ENCODE results near the gene GMDS. TPM values are rescaled to one million over a fixed set of nuclear protein-coding genes. Genes with fewer than 3 reads are reported as not detected.

The GMDS gene
- polyA plus RNA-seq, 1 of the 3 experiments (the other 2 are of a cell fraction) = 12.3 TPM

DNA sequence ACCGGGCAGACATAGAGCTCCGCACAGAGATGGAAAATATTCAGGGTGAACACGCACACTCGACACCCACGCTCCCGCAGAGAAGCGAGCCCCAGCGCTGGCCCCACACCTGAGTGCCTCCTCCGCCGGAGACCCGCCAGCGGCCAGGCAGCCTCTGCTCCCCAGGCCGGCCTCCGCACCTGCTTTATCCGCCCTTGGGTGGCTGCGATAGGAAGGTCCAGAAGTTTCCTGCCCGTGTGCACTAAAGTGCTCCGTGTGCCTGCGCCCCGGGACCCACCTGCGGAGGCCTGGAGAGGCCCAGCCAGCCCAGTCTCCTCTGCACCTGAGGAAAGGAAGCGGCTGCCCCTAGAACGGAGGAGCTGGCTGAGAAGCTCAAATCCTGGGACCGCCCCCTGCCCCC is 646.5 kb downstream of the GMDS start:
- H3K27ac ChIP-seq (ENCODE audit: low read depth in 2 of 2, low read length in 1 of 2) = no peak overlapping the region
- no peaks in the 10 kb centered on the region for H3K36me3 ChIP-seq (replicated peaks in 1 of 2; ENCODE audit: control insufficient read depth in 1 of 2, insufficient read depth in 2 of 2, low read length in 1 of 2)
- H3F3A ChIP-seq (replicated peaks; ENCODE audit: insufficient read depth) = no peaks in the 10 kb centered on the region
- DNase-seq = no peak
- TF ChIP-seq RXRA (IDR thresholded peaks at IDR 0.05; ENCODE audit: borderline replicate concordance, low read depth) = no peak
- no peak for TF ChIP-seq CTCF (IDR thresholded peaks at IDR 0.05)
- no peak for TF ChIP-seq SIN3A (IDR thresholded peaks at IDR 0.05; ENCODE audit: borderline replicate concordance, low read depth, low read length)
- no peak for TF ChIP-seq FOXM1 (IDR thresholded peaks at IDR 0.05; ENCODE audit: low read depth)
- no peak for TF ChIP-seq JUND (IDR thresholded peaks at IDR 0.05)
- TF ChIP-seq, protein P1, sequence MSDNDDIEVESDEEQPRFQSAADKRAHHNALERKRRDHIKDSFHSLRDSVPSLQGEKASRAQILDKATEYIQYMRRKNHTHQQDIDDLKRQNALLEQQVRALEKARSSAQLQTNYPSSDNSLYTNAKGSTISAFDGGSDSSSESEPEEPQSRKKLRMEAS (IDR thresholded peaks at IDR 0.05; ENCODE audit: low read depth) = no peak
- TF ChIP-seq, protein P2, sequence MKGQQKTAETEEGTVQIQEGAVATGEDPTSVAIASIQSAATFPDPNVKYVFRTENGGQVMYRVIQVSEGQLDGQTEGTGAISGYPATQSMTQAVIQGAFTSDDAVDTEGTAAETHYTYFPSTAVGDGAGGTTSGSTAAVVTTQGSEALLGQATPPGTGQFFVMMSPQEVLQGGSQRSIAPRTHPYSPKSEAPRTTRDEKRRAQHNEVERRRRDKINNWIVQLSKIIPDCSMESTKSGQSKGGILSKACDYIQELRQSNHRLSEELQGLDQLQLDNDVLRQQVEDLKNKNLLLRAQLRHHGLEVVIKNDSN (IDR thresholded peaks at IDR 0.05; ENCODE audit: borderline replicate concordance, low read depth) = no peak
- TF ChIP-seq ZBTB33 (IDR thresholded peaks at IDR 0.05; ENCODE audit: borderline replicate concordance, low read depth) = no peak
- TF ChIP-seq IRF3 (IDR thresholded peaks at IDR 0.05; ENCODE audit: low read depth, low read length) = no peak
- no peak overlapping the region for H3K4me2 ChIP-seq
- 90% methylated on average over 8 of the region's 24 CpGs for WGBS (ENCODE audit: low lambda C conversion rate)
- ChIA-PET POLR2A (no interaction called here), CTCF (interaction anchor here (0.8 to 7.3 kb wide), 8 partner anchors 89 to 1139 kb away, joined by 3 to 95 read pairs (median 4); no protein-coding TSS in a partner anchor)
- no peaks in the 10 kb centered on the region for H3K9me3 ChIP-seq
- H3K9me2 ChIP-seq = no peaks in the 10 kb centered on the region
- H3K4me1 ChIP-seq (ENCODE audit: control insufficient read depth in 1 of 2, insufficient read depth in 2 of 2, low read depth in 1 of 2, low read length in 1 of 2) = peaks cover 0 to 13% of the 10 kb centered on the region in 2 experiments; a peak in 1 of 4 replicates
- no peak overlapping the region for H3K9ac ChIP-seq
- no peak overlapping the region for H2AFZ ChIP-seq (ENCODE audit: low read depth)
- no peaks in the 10 kb centered on the region for H3K79me2 ChIP-seq (ENCODE audit: insufficient read depth)
- no peaks in the 10 kb centered on the region for H4K20me1 ChIP-seq (ENCODE audit: insufficient read depth)
- H3K27me3 ChIP-seq (ENCODE audit: insufficient read depth) = peaks cover 21% of the 10 kb centered on the region
- no peak overlapping the region for H3K4me3 ChIP-seq (ENCODE audit: low read depth in 2 of 2, low read length in 1 of 2)

GRCh38 chr6:1598433-1598832 is 647.0 kb downstream of the GMDS start:
- 88% methylated on average over 8 of the region's 10 CpGs for WGBS (ENCODE audit: low lambda C conversion rate)
- Histone ChIP-seq H3F3A (replicated peaks; ENCODE audit: insufficient read depth) (no peaks in the 10 kb centered on the region), H2AFZ (ENCODE audit: low read depth) (no peak overlapping the region), H3K4me3 (ENCODE audit: low read depth in 2 of 2, low read length in 1 of 2) (no peak overlapping the region), H3K27ac (ENCODE audit: low read depth in 2 of 2, low read length in 1 of 2) (no peak overlapping the region), H3K9me3 (no peaks in the 10 kb centered on the region), H3K9me2 (no peaks in the 10 kb centered on the region), H3K79me2 (ENCODE audit: insufficient read depth) (no peaks in the 10 kb centered on the region), H4K20me1 (ENCODE audit: insufficient read depth) (no peaks in the 10 kb centered on the region), H3K36me3 (replicated peaks in 1 of 2; ENCODE audit: control insufficient read depth in 1 of 2, insufficient read depth in 2 of 2, low read length in 1 of 2) (no peaks in the 10 kb centered on the region), H3K4me1 (ENCODE audit: control insufficient read depth in 1 of 2, insufficient read depth in 2 of 2, low read depth in 1 of 2, low read length in 1 of 2) (peaks cover 0 to 13% of the 10 kb centered on the region in 2 experiments; a peak in 1 of 4 replicates), H3K4me2 (no peak overlapping the region), H3K27me3 (ENCODE audit: insufficient read depth) (peaks cover 26% of the 10 kb centered on the region), H3K9ac (no peak overlapping the region)
- ChIA-PET CTCF (interaction anchor here (0.8 to 7.3 kb wide), 9 partner anchors 89 to 1140 kb away, joined by 3 to 95 read pairs (median 4); no protein-coding TSS in a partner anchor), POLR2A (no interaction called here)
- no peak for DNase-seq
- TF ChIP-seq YY1 (IDR thresholded peaks at IDR 0.05; ENCODE audit: low read depth) = no peak
- no peak for TF ChIP-seq EP300 (IDR thresholded peaks at IDR 0.05; ENCODE audit: borderline replicate concordance in 1 of 2, low read depth in 1 of 2, low read length in 1 of 2)
- no peak for TF ChIP-seq RAD21 (IDR thresholded peaks at IDR 0.05; ENCODE audit: low read length)

All from SK-N-SH (cell line).